Measurements from ENCODE around the gene EPB41L1. TPM values are rescaled to one million over a fixed set of nuclear protein-coding genes. Genes with fewer than 3 reads are reported as not detected.

The EPB41L1 gene
- total RNA-seq, 1 experiment from 2014 or later = 8.6 TPM

GRCh38 chr20:36177716-36178115 is 23.2 kb downstream of the EPB41L1 start:
- ChIA-PET CTCF (no interaction called here), POLR2A (interaction anchor here (0.6 kb wide), 1 partner anchor 141 kb away, joined by 5 read pairs; no protein-coding TSS in a partner anchor)
- H3K27ac ChIP-seq (ENCODE audit: low read length) = no peak overlapping the region
- no peaks in the 10 kb centered on the region for H3K36me3 ChIP-seq (ENCODE audit: control insufficient read depth, insufficient read depth, low read length)
- DNase-seq (ENCODE audit: low read depth, low spot score) (no peak), ATAC-seq (no peak)
- no peak overlapping the region for H3K4me3 ChIP-seq (ENCODE audit: low read depth in 2 of 2, low read length in 2 of 2)
- intact Hi-C loops (cut with micrococcal nuclease; ENCODE audit: unreplicated experiment) = no loop called here
- in situ Hi-C loops (cut with HindIII; ENCODE audit: low pct_unique_long_range_greater_than_20kb, low sequenced_read_pairs) = no loop called here
- H3K4me1 ChIP-seq (ENCODE audit: control insufficient read depth, insufficient read depth, low read length) = no peaks in the 10 kb centered on the region
- H3K9me3 ChIP-seq (ENCODE audit: control insufficient read depth, insufficient read depth, low read depth, low read length) = no peaks in the 10 kb centered on the region
- no peaks in the 10 kb centered on the region for H3K27me3 ChIP-seq (ENCODE audit: control insufficient read depth, insufficient read depth, low read length)
- BruUV-seq (replicated peaks) = no TSS peak
- TF ChIP-seq, protein P1, sequence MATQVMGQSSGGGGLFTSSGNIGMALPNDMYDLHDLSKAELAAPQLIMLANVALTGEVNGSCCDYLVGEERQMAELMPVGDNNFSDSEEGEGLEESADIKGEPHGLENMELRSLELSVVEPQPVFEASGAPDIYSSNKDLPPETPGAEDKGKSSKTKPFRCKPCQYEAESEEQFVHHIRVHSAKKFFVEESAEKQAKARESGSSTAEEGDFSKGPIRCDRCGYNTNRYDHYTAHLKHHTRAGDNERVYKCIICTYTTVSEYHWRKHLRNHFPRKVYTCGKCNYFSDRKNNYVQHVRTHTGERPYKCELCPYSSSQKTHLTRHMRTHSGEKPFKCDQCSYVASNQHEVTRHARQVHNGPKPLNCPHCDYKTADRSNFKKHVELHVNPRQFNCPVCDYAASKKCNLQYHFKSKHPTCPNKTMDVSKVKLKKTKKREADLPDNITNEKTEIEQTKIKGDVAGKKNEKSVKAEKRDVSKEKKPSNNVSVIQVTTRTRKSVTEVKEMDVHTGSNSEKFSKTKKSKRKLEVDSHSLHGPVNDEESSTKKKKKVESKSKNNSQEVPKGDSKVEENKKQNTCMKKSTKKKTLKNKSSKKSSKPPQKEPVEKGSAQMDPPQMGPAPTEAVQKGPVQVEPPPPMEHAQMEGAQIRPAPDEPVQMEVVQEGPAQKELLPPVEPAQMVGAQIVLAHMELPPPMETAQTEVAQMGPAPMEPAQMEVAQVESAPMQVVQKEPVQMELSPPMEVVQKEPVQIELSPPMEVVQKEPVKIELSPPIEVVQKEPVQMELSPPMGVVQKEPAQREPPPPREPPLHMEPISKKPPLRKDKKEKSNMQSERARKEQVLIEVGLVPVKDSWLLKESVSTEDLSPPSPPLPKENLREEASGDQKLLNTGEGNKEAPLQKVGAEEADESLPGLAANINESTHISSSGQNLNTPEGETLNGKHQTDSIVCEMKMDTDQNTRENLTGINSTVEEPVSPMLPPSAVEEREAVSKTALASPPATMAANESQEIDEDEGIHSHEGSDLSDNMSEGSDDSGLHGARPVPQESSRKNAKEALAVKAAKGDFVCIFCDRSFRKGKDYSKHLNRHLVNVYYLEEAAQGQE (IDR thresholded peaks at IDR 0.05; ENCODE audit: insufficient read depth in 1 of 2, low read depth in 2 of 2, low read length in 1 of 2) = no peak
- TF ChIP-seq TCF7L2 (IDR thresholded peaks at IDR 0.05; ENCODE audit: low read depth, low read length) = no peak
- no peak for TF ChIP-seq SIN3A (IDR thresholded peaks at IDR 0.05; ENCODE audit: borderline replicate concordance, insufficient read depth, low read depth, low read length)
- TF ChIP-seq POLR2AphosphoS5 (IDR thresholded peaks at IDR 0.05; ENCODE audit: low read depth, low read length) = no peak
- no peak for TF ChIP-seq CTCF (IDR thresholded peaks at IDR 0.05)

GRCh38 chr20:36179170-36179945 is 24.8 kb downstream of the EPB41L1 start:
- BruUV-seq (replicated peaks) = no TSS peak

More at GRCh38 chr20:36179170-36179945, 24.8 kb downstream of the EPB41L1 start:
- POLR2A ChIA-PET = no interaction called here
- TF ChIP-seq POLR2AphosphoS5 (IDR thresholded peaks at IDR 0.05; ENCODE audit: low read depth, low read length) (no peak), CTCF (IDR thresholded peaks at IDR 0.05) (no peak), TCF7L2 (IDR thresholded peaks at IDR 0.05; ENCODE audit: low read depth, low read length) (no peak), SIN3A (IDR thresholded peaks at IDR 0.05; ENCODE audit: borderline replicate concordance, insufficient read depth, low read depth, low read length) (no peak)
- TF ChIP-seq, protein P1 (IDR thresholded peaks at IDR 0.05; ENCODE audit: insufficient read depth in 1 of 2, low read depth in 2 of 2, low read length in 1 of 2) = no peak
- intact Hi-C loops (cut with micrococcal nuclease; ENCODE audit: unreplicated experiment) = no loop called here
- no peak overlapping the region for H3K27ac ChIP-seq (ENCODE audit: low read length)
- no peak for DNase-seq (ENCODE audit: low read depth, low spot score)
- H3K27me3 ChIP-seq (ENCODE audit: control insufficient read depth, insufficient read depth, low read length) = no peaks in the 10 kb centered on the region
- CTCF ChIA-PET = interaction anchor here (0.6 to 0.7 kb wide), 2 partner anchors 16 to 169 kb away, joined by 5 read pairs; no protein-coding TSS in a partner anchor
- H3K36me3 ChIP-seq (ENCODE audit: control insufficient read depth, insufficient read depth, low read length) = no peaks in the 10 kb centered on the region
- H3K9me3 ChIP-seq (ENCODE audit: control insufficient read depth, insufficient read depth, low read depth, low read length) = no peaks in the 10 kb centered on the region
- in situ Hi-C loops (cut with HindIII; ENCODE audit: low pct_unique_long_range_greater_than_20kb, low sequenced_read_pairs) = no loop called here
- H3K4me1 ChIP-seq (ENCODE audit: control insufficient read depth, insufficient read depth, low read length) = no peaks in the 10 kb centered on the region
- ATAC-seq = no peak
- no peak overlapping the region for H3K4me3 ChIP-seq (ENCODE audit: low read depth in 2 of 2, low read length in 2 of 2)

Measured in Panc1 (cell line).